Nephron (organoid): ENCODE data around the gene DGKD.
"Not testable (repeated sequence)": the region's sequence is repeated elsewhere in the genome, so short reads cannot be mapped to it uniquely, and the experiment has no call there.

Source experiments
- H3K27ac Mint-ChIP-seq, 3 experiments: 2 replicates each; pipeline ENCODE4 v1.8.0; 2020; ENCODE audit warnings: mixed read lengths in 3 of 3, mild to moderate bottlenecking in 2 of 3, moderate library complexity in 1 of 3
- H3K27me3 Mint-ChIP-seq: 2 replicates; pipeline ENCODE4 v1.8.0; 2021; ENCODE audit warnings: low read depth, mild to moderate bottlenecking, moderate library complexity, mixed read lengths
- H3K36me3 Mint-ChIP-seq: 2 replicates; pipeline ENCODE4 v1.8.0; 2020; ENCODE audit warnings: low read depth, mixed read lengths
- H3K4me1 Mint-ChIP-seq: 2 replicates; pipeline ENCODE4 v1.8.0; 2020; ENCODE audit warnings: mixed read lengths
- H3K4me3 Mint-ChIP-seq, 3 experiments: 2 replicates each; pipeline ENCODE4 v1.8.0; 2020; ENCODE audit warnings: mild to moderate bottlenecking in 3 of 3, mixed read lengths in 3 of 3, moderate library complexity in 2 of 3
- H3K9me3 Mint-ChIP-seq: 2 replicates; pipeline ENCODE4 v1.8.0; 2020; ENCODE audit warnings: mixed read lengths
- TF ChIP-seq, protein P1 (sequence below), 3 experiments: fragments of 200-600 bp; sonication (generic); IDR thresholded peaks; one replicate each; pipeline ENCODE4 v1.5.0; 2021; ENCODE audit warnings: antibody characterized with exemption in 3 of 3; ENCODE audit not compliant: unreplicated experiment in 3 of 3

Gene DGKD

GRCh38 chr2:233389601-233390125 is 35.4 kb downstream of the DGKD start:
- no peaks in the 10 kb centered on the region for H3K9me3 Mint-ChIP-seq
- H3K4me3 Mint-ChIP-seq: no peak overlapping the region

GRCh38 chr2:233395687-233396086 is 41.4 kb downstream of the DGKD start:
- Mint-ChIP-seq H3K4me3 (no peak overlapping the region), H3K9me3 (no peaks in the 10 kb centered on the region), H3K36me3 (peaks cover 49% of the 10 kb centered on the region), H3K27ac (no peak overlapping the region), H3K27me3 (no peaks in the 10 kb centered on the region), H3K4me1 (peaks cover 5% of the 10 kb centered on the region)
- TF ChIP-seq, protein P1, sequence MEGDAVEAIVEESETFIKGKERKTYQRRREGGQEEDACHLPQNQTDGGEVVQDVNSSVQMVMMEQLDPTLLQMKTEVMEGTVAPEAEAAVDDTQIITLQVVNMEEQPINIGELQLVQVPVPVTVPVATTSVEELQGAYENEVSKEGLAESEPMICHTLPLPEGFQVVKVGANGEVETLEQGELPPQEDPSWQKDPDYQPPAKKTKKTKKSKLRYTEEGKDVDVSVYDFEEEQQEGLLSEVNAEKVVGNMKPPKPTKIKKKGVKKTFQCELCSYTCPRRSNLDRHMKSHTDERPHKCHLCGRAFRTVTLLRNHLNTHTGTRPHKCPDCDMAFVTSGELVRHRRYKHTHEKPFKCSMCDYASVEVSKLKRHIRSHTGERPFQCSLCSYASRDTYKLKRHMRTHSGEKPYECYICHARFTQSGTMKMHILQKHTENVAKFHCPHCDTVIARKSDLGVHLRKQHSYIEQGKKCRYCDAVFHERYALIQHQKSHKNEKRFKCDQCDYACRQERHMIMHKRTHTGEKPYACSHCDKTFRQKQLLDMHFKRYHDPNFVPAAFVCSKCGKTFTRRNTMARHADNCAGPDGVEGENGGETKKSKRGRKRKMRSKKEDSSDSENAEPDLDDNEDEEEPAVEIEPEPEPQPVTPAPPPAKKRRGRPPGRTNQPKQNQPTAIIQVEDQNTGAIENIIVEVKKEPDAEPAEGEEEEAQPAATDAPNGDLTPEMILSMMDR (IDR thresholded peaks at IDR 0.05; ENCODE audit: unreplicated experiment in 3 of 3): no peak

More at GRCh38 chr2:233389601-233390125, 35.4 kb downstream of the DGKD start:
- Mint-ChIP-seq H3K36me3 (peaks cover 27% of the 10 kb centered on the region), H3K27ac (peak overlapping the region; percentile 69 to 89 (median 81)), H3K27me3 (no peaks in the 10 kb centered on the region), H3K4me1 (peaks cover 59% of the 10 kb centered on the region)
- TF ChIP-seq, protein P1 (IDR thresholded peaks at IDR 0.05; ENCODE audit: unreplicated experiment in 3 of 3): no peak

DNA sequence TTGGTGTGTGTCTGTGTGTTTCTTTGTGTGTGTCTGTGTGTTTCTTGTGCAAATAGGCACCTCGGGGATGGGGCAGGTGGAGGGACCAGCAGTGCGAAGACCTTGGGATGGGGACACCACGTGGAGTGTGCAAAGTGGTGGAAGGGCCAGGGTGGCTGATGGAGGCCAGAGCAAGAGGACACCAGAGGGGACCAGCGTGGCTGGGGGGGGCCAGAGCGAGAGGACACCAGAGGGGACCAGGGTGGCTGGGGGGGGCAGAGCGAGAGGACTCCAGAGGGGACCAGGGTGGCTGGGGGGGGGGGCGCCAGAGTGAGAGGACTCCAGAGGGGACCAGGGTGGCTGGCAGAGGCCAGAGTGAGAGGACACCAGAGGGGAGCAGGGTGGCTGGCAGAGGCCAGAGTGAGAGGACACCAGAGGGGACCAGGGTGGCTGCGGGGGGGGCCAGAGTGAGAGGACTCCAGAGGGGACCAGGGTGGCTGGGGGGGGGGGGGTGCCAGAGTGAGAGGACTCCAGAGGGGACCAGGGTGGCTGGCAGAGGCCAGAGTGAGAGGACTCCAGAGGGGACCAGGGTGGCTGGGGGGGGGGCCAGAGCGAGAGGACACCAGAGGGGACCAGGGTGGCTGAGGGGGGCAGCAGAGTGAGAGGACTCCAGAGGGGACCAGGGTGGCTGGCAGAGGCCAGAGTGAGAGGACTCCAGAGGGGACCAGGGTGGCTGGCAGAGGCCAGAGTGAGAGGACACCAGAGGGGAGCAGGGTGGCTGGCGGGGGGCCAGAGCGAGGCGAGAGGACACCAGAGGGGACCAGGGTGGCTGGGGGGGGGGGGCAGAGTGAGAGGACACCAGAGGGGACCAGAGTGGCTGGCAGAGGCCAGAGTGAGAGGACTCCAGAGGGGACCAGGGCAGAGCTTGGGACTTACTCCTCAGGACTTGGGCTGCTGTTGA is 42.7 kb downstream of the DGKD start:
- H3K27me3 Mint-ChIP-seq, H3K9me3 Mint-ChIP-seq, H3K4me3 Mint-ChIP-seq, H3K4me1 Mint-ChIP-seq: not testable (repeated sequence)
- Mint-ChIP-seq H3K27ac (peak overlapping the region in 1 of 3 experiments; percentile 20), H3K36me3 (peaks cover 44% of the 10 kb centered on the region)

DNA sequence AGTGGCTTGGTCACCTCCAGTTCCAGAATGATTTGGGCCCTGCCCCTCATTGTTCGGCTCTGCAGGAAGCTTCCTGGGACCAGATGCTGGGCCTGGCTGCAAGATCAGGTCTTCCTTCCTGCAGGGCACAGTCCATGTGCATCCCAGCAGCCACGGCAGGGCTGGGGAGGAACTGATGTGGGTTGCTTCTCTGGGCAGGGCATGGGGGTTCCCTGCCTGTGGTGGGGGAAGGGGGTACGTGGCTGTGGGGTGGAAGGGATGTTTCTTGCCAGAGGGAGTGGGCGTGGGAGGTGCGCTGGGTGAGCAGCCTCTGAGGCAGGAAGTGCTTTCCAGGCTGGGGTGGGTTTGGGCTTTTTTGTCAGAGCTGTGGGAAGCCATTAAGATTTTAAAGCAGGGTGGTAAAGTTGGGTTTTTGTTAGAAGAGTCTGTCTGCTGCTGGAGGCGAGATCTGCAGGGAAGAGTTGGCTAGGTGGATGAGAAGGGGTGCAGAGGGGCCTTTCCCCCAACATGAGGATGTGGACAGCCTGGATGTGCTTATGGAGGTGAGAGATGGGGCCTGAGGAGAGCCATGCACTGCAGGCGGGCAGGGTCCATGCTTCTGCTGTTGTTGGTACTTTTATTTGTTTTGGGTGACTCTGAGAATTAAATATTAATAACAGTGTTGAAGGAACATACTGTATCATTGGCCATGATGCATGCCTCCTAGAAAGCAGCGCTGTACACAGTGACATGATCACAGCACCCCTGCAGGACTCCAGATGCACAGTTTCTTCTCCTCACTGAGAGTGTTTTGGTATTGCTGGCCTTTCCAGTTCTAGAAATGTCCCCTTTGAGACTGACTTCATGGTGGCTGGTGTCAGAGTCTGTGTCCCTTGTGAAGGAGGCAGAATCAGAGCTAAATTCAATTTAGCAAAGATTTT is 45.3 kb downstream of the DGKD start:
- peaks cover 41% of the 10 kb centered on the region for H3K36me3 Mint-ChIP-seq
- H3K9me3 Mint-ChIP-seq: no peaks in the 10 kb centered on the region
- TF ChIP-seq, protein P1 (IDR thresholded peaks at IDR 0.05; ENCODE audit: unreplicated experiment in 3 of 3): no peak
- H3K27me3 Mint-ChIP-seq: no peaks in the 10 kb centered on the region
- peaks cover 2% of the 10 kb centered on the region for H3K4me1 Mint-ChIP-seq
- H3K27ac Mint-ChIP-seq: peak overlapping the region in 1 of 3 experiments; percentile 9
- no peak overlapping the region for H3K4me3 Mint-ChIP-seq

DNA sequence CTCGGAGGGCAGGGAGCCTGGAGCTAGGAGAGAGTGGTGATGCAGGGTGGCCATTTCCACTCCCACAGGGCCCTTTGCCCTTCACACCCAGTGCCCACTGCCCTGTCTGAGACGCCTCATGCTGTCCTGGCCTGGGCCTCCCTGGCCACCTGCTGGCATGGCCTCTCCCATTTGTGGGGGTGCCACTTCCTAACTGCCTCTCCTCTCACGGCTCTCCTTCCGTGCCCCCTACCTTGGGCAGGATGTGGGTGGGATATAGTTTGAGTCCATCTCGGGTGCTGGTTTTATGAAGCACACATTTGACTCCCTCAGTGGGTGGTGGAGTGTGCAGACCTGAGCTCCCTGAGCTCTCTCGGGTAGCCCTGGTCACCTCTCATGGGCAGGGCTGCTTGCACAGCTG is 46.0 kb downstream of the DGKD start:
- Mint-ChIP-seq H3K4me1 (peaks cover 5% of the 10 kb centered on the region), H3K9me3 (no peaks in the 10 kb centered on the region), H3K27ac (no peak overlapping the region), H3K27me3 (no peaks in the 10 kb centered on the region), H3K36me3 (peaks cover 44% of the 10 kb centered on the region), H3K4me3 (no peak overlapping the region)
- TF ChIP-seq, protein P1 (IDR thresholded peaks at IDR 0.05; ENCODE audit: unreplicated experiment in 3 of 3): no peak

- Mint-ChIP-seq H3K4me3 (no peak overlapping the region), H3K27ac (no peak overlapping the region), H3K36me3 (peaks cover 41% of the 10 kb centered on the region), H3K27me3 (no peaks in the 10 kb centered on the region), H3K4me1 (peaks cover 5% of the 10 kb centered on the region), H3K9me3 (no peaks in the 10 kb centered on the region)
- TF ChIP-seq, protein P1 (IDR thresholded peaks at IDR 0.05; ENCODE audit: unreplicated experiment in 3 of 3): no peak
Observed at GRCh38 chr2:233400961-233401360, 46.7 kb downstream of the DGKD start.
